Mesenchymal stem cell (in vitro differentiated cells and primary cell): ENCODE measurements around the gene TIPARP.

Experiments
- DNase-seq: peaks from one replicate; pipeline ENCODE4 v3.0.0-alpha.2; 2013
- H2AFZ ChIP-seq: one replicate; pipeline ENCODE4 v1.6.1; 2013; ENCODE audit warnings: low read depth, mild to moderate bottlenecking, control low read depth, inconsistent platforms, low read length, moderate library complexity
- H2AK5ac ChIP-seq: 2 replicates; pipeline ENCODE4 v1.6.1; 2013; ENCODE audit warnings: low read length, moderate library complexity, mild to moderate bottlenecking, inconsistent platforms; ENCODE audit not compliant: severe bottlenecking
- H2BK120ac ChIP-seq: one replicate; pipeline ENCODE4 v1.6.1; 2013; ENCODE audit warnings: low read depth, mild to moderate bottlenecking, inconsistent platforms, low read length, moderate library complexity
- H2BK12ac ChIP-seq, 2 experiments: one replicate each; pipeline ENCODE4 v1.6.1; 2013; ENCODE audit warnings: inconsistent platforms in 2 of 2, low read length in 2 of 2, mild to moderate bottlenecking in 2 of 2, moderate library complexity in 2 of 2, control low read depth in 1 of 2
- H2BK15ac ChIP-seq: one replicate; pipeline ENCODE4 v1.6.1; 2013; ENCODE audit warnings: mild to moderate bottlenecking, low read depth, inconsistent platforms; ENCODE audit not compliant: poor library complexity, severe bottlenecking
- H2BK5ac ChIP-seq: 2 replicates; pipeline ENCODE4 v1.6.1; 2013; ENCODE audit warnings: low read depth, mild to moderate bottlenecking, low read length, control low read depth, inconsistent platforms; ENCODE audit not compliant: poor library complexity, severe bottlenecking
- H3K14ac ChIP-seq, 2 experiments: one replicate each; pipeline ENCODE4 v1.6.1; 2013; ENCODE audit warnings: inconsistent platforms in 2 of 2, low read length in 2 of 2, control low read depth in 1 of 2, mild to moderate bottlenecking in 1 of 2, moderate library complexity in 1 of 2
- H3K18ac ChIP-seq, 2 experiments: one replicate each; pipeline ENCODE4 v1.6.1; 2013; ENCODE audit warnings: inconsistent platforms in 2 of 2, low read length in 2 of 2, control low read depth in 1 of 2, low read depth in 1 of 2, mild to moderate bottlenecking in 1 of 2
- H3K23ac ChIP-seq, 2 experiments: one replicate each; pipeline ENCODE4 v1.6.1; 2013; ENCODE audit warnings: inconsistent platforms in 2 of 2, low read length in 2 of 2, mild to moderate bottlenecking in 2 of 2, moderate library complexity in 2 of 2, control low read depth in 1 of 2
- H3K27ac ChIP-seq: 2 replicates; pipeline ENCODE4 v1.5.1; 2013; ENCODE audit warnings: mild to moderate bottlenecking, moderate library complexity, low read length, control low read depth, inconsistent platforms; ENCODE audit not compliant: poor library complexity, severe bottlenecking
- H3K27me3 ChIP-seq, 2 experiments: 2 replicates each; pipeline versions ENCODE4 v1.6.1 to v1.7.0; 2013; ENCODE audit warnings: low read length in 2 of 2, mild to moderate bottlenecking in 2 of 2, moderate library complexity in 2 of 2, control low read depth in 1 of 2, inconsistent platforms in 1 of 2; ENCODE audit not compliant: control insufficient read depth in 1 of 2, insufficient read depth in 1 of 2
- H3K36me3 ChIP-seq, 2 experiments: 2 replicates each; pipeline versions ENCODE4 v1.6.1 to v1.7.0; 2013; ENCODE audit warnings: low read length in 2 of 2, control low read depth in 1 of 2, inconsistent platforms in 1 of 2, low read depth in 1 of 2, mild to moderate bottlenecking in 1 of 2; ENCODE audit not compliant: insufficient read depth in 2 of 2, control insufficient read depth in 1 of 2
- H3K4ac ChIP-seq, 2 experiments: one replicate each; pipeline ENCODE4 v1.6.1; 2013; ENCODE audit warnings: inconsistent platforms in 2 of 2, low read length in 2 of 2, mild to moderate bottlenecking in 2 of 2, moderate library complexity in 2 of 2, control low read depth in 1 of 2, low read depth in 1 of 2
- H3K4me1 ChIP-seq: 2 replicates; pipeline ENCODE4 v1.6.1; 2013; ENCODE audit warnings: low read depth, low read length, control low read depth; ENCODE audit not compliant: control insufficient read depth, insufficient read depth
- H3K4me2 ChIP-seq: 2 replicates; pipeline ENCODE4 v1.6.1; 2013; ENCODE audit warnings: low read length, mild to moderate bottlenecking, inconsistent platforms; ENCODE audit not compliant: poor library complexity, severe bottlenecking
- H3K4me3 ChIP-seq, 2 experiments: 2 replicates each; pipeline versions ENCODE4 v1.5.1 to v1.7.0; 2013; ENCODE audit warnings: low read length in 2 of 2, mild to moderate bottlenecking in 2 of 2, control low read depth in 1 of 2, low read depth in 1 of 2; ENCODE audit not compliant: insufficient read depth in 1 of 2
- H3K79me1 ChIP-seq: replicated peaks from 2 replicates; pipeline ENCODE4 v1.6.1; 2013; ENCODE audit warnings: mild to moderate bottlenecking, control low read depth, low read length, inconsistent platforms; ENCODE audit not compliant: poor library complexity, severe bottlenecking
- H3K9ac ChIP-seq: 2 replicates; pipeline ENCODE4 v1.7.0; 2013; ENCODE audit warnings: mild to moderate bottlenecking, low read length, moderate library complexity
- H3K9me3 ChIP-seq: 2 replicates; pipeline ENCODE4 v1.7.0; 2013; ENCODE audit warnings: mild to moderate bottlenecking, low read length; ENCODE audit not compliant: control insufficient read depth
- H4K8ac ChIP-seq: one replicate; pipeline ENCODE4 v1.6.1; 2013; ENCODE audit warnings: inconsistent platforms, mild to moderate bottlenecking, low read length, moderate library complexity
- H4K91ac ChIP-seq: one replicate; pipeline ENCODE4 v1.6.1; 2013; ENCODE audit warnings: mild to moderate bottlenecking, low read length, inconsistent platforms
- WGBS: methylation state at CpG from one replicate; pipeline ENCODE4 v1.1.7; 2013; ENCODE audit warnings: mixed read lengths; 5-methylcytosine and 5-hydroxymethylcytosine counted together

Gene TIPARP

GRCh38 chr3:156665291-156665690, 9.1 kb upstream of the TIPARP start:
- Histone ChIP-seq H3K4ac (no peak overlapping the region), H2AFZ (no peak overlapping the region), H3K36me3 (no peaks in the 10 kb centered on the region), H2BK12ac (no peak overlapping the region), H3K4me1 (no peaks in the 10 kb centered on the region), H3K23ac (no peak overlapping the region), H2AK5ac (no peak overlapping the region), H2BK120ac (no peak overlapping the region), H3K9ac (no peak overlapping the region), H3K27me3 (no peaks in the 10 kb centered on the region), H4K91ac (no peak overlapping the region), H3K27ac (no peak overlapping the region), H2BK15ac (no peak overlapping the region), H3K79me1 (no peaks in the 10 kb centered on the region), H3K14ac (no peak overlapping the region), H3K9me3 (no peaks in the 10 kb centered on the region), H3K4me2 (no peak overlapping the region), H4K8ac (no peak overlapping the region), H3K18ac (no peak overlapping the region), H2BK5ac (no peak overlapping the region), H3K4me3 (no peak overlapping the region)
- 60% methylated on average over 2 of the region's 2 CpGs for WGBS
- DNase-seq, result peak; percentile 83

GRCh38 chr3:156666073-156666472, 8.3 kb upstream of the TIPARP start:
- no peak overlapping the region for H3K27ac ChIP-seq
- H3K79me1 ChIP-seq, result no peaks in the 10 kb centered on the region
- no peak overlapping the region for H3K4me3 ChIP-seq
- H3K4me1 ChIP-seq, result no peaks in the 10 kb centered on the region
- no peak overlapping the region for H3K18ac ChIP-seq
- no peak overlapping the region for H2BK15ac ChIP-seq
- H3K9me3 ChIP-seq, result no peaks in the 10 kb centered on the region
- no peak overlapping the region for H3K4me2 ChIP-seq
- no peak overlapping the region for H2BK120ac ChIP-seq
- no peak overlapping the region for H3K14ac ChIP-seq
- H3K27me3 ChIP-seq, result no peaks in the 10 kb centered on the region
- no peak overlapping the region for H2BK5ac ChIP-seq
- H3K36me3 ChIP-seq, result no peaks in the 10 kb centered on the region
- DNase-seq, result no peak
- 87% methylated on average over 1 of the region's 1 CpG for WGBS
- no peak overlapping the region for H3K9ac ChIP-seq
- no peak overlapping the region for H3K4ac ChIP-seq
- H4K8ac ChIP-seq, result no peak overlapping the region
- no peak overlapping the region for H2AFZ ChIP-seq
- no peak overlapping the region for H2BK12ac ChIP-seq
- H4K91ac ChIP-seq, result no peak overlapping the region
- no peak overlapping the region for H2AK5ac ChIP-seq
- H3K23ac ChIP-seq, result no peak overlapping the region

GRCh38 chr3:156668073-156668763, 6.2 kb upstream of the TIPARP start:
- Histone ChIP-seq H3K4me1 (no peaks in the 10 kb centered on the region), H3K27ac (no peak overlapping the region), H3K23ac (no peak overlapping the region), H3K14ac (no peak overlapping the region), H3K4me3 (peak overlapping the region in 1 of 2 experiments; percentile 2), H3K4ac (no peak overlapping the region), H2BK15ac (no peak overlapping the region), H3K9me3 (no peaks in the 10 kb centered on the region), H3K18ac (no peak overlapping the region), H2AFZ (no peak overlapping the region), H2BK12ac (no peak overlapping the region), H2BK120ac (no peak overlapping the region), H4K91ac (no peak overlapping the region), H2BK5ac (no peak overlapping the region), H4K8ac (no peak overlapping the region), H2AK5ac (no peak overlapping the region), H3K4me2 (no peak overlapping the region), H3K36me3 (no peaks in the 10 kb centered on the region), H3K79me1 (no peaks in the 10 kb centered on the region), H3K9ac (peak overlapping the region; percentile 42), H3K27me3 (no peaks in the 10 kb centered on the region)
- 95% methylated on average over 1 of the region's 4 CpGs for WGBS
- DNase-seq, result peak; percentile 75

GRCh38 chr3:156670077-156670476, 4.3 kb upstream of the TIPARP start:
- Histone ChIP-seq H3K36me3 (no peaks in the 10 kb centered on the region), H3K18ac (no peak overlapping the region), H2BK15ac (no peak overlapping the region), H3K14ac (no peak overlapping the region), H4K8ac (no peak overlapping the region), H3K27ac (no peak overlapping the region), H3K79me1 (no peaks in the 10 kb centered on the region), H2BK5ac (no peak overlapping the region), H3K23ac (no peak overlapping the region), H3K4ac (no peak overlapping the region), H3K4me1 (peaks cover 2% of the 10 kb centered on the region), H3K9ac (no peak overlapping the region), H2BK12ac (no peak overlapping the region), H3K9me3 (no peaks in the 10 kb centered on the region), H2BK120ac (no peak overlapping the region), H4K91ac (no peak overlapping the region), H3K27me3 (no peaks in the 10 kb centered on the region), H2AK5ac (no peak overlapping the region), H3K4me2 (no peak overlapping the region), H2AFZ (no peak overlapping the region), H3K4me3 (no peak overlapping the region)
- DNase-seq, result no peak
- WGBS, result no CpG with 5 or more reads among the region's 2 CpGs
